Lung (tissue), 12 donors: ENCODE data around the gene EPG5. TPM values are rescaled to one million over a fixed set of nuclear protein-coding genes. Genes with fewer than 3 reads are reported as not detected.
A peak's percentile ranks its signal among the peaks of the same experiment; 100 is the strongest.
"Not testable (repeated sequence)": the region's sequence is repeated elsewhere in the genome, so short reads cannot be mapped to it uniquely, and the experiment has no call there.

Experiments
- ATAC-seq: fragments of 200-7000 bp; cut with Tn5 transposase; one replicate; pipeline ENCODE4 v1.9.1; 2020; ENCODE audit warnings: moderate number of reproducible peaks; ENCODE audit not compliant: insufficient read depth, low FRiP score
- DNase-seq, 3 donors: peaks; one replicate each; pipeline ENCODE4 v3.0.0-alpha.2; 2013 to 2017
- H3K27ac ChIP-seq, 2 donors: one replicate each; pipeline ENCODE4 v1.5.1; 2013; ENCODE audit warnings: mild to moderate bottlenecking in 2 of 2, moderate library complexity in 2 of 2, control low read depth in 1 of 2, inconsistent platforms in 1 of 2, low read depth in 1 of 2, low read length in 1 of 2
- H3K27me3 ChIP-seq, 3 donors: one replicate each; pipeline ENCODE4 v1.5.1; 2013; ENCODE audit warnings: low read length in 2 of 3; ENCODE audit not compliant: control insufficient read depth in 3 of 3, insufficient read depth in 3 of 3
- H3K36me3 ChIP-seq, 4 donors: one replicate each; pipeline ENCODE4 v1.5.1; 2013; ENCODE audit warnings: low read length in 4 of 4, mild to moderate bottlenecking in 1 of 4, moderate library complexity in 1 of 4; ENCODE audit not compliant: control insufficient read depth in 4 of 4, insufficient read depth in 4 of 4
- H3K4me1 ChIP-seq, 5 donors: one replicate each; pipeline ENCODE4 v1.5.1; 2013; ENCODE audit warnings: low read length in 5 of 5, mild to moderate bottlenecking in 2 of 5, moderate library complexity in 1 of 5; ENCODE audit not compliant: control insufficient read depth in 5 of 5, insufficient read depth in 5 of 5
- H3K4me3 ChIP-seq: one replicate; pipeline ENCODE4 v1.5.1; 2013; ENCODE audit warnings: mild to moderate bottlenecking, control low read depth, moderate library complexity
- H3K9ac ChIP-seq, 2 donors: one replicate each; pipeline ENCODE4 v1.5.1; 2013; ENCODE audit warnings: low read length in 2 of 2, control low read depth in 1 of 2; ENCODE audit not compliant: insufficient read depth in 1 of 2
- H3K9me3 ChIP-seq, 4 donors: one replicate each; pipeline ENCODE4 v1.5.1; 2013; ENCODE audit warnings: low read length in 3 of 4, mild to moderate bottlenecking in 1 of 4, moderate library complexity in 1 of 4; ENCODE audit not compliant: control insufficient read depth in 4 of 4, insufficient read depth in 3 of 4
- WGBS, 2 donors: extraction: QIAGEN DNeasy Blood & Tissue Kit; methylation state at CpG; one replicate each; pipeline ENCODE4 v1.1.7; 2013; 5-methylcytosine and 5-hydroxymethylcytosine counted together
- polyA plus RNA-seq, 2 donors: library from polyadenylated mRNA; stranded (reverse); fragments of 200-250 nt; gene quantifications; one replicate each; pipeline ENCODE4 v1.2.1, GENCODE V29; 2013
- total RNA-seq, 2 donors: library from RNA; depleted of rRNA in 1 of 2; stranded (reverse); fragments of >200 nt in 1 of 2; gene quantifications; one replicate each; pipeline ENCODE4 v1.2.1, GENCODE V29; 2014 to 2021
- TF ChIP-seq, protein P1 (sequence below): IDR thresholded peaks from 2 replicates; pipeline ENCODE4 v1.5.1; 2012; ENCODE audit warnings: mild to moderate bottlenecking; ENCODE audit errors: control extremely low read depth, extremely low read depth
- donor health status: control.
- donor health status: control.
- donor health status: Bipolar disorder and iron deficiency.
- donor health status: healthy.
- donor health status: DM: yes; HTN: yes; CAD: no.

EPG5 gene
- total and polyA plus RNA-seq, 4 donors = 7.0 to 64.5 (median 20.9) TPM

DNA sequence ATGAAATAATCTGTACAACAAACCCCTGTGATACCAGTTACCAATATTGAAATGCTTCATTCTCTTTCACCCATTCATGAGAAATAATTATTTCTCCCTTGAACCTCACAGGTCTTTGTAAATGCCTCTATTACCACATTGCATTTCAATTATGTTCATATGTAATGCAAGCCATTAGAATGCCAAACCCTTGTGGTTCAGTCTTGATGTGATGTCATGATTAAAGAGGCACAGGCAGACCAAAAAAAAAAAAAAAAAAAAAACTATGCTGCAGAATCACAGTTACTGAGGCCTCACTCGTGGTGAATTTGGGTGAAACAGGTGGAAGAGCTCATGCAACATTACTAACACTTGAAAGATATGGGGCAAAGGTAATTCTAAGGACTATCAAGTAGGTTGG lies 9.4 kb upstream of the EPG5 start:
- Histone ChIP-seq H3K9me3 (no peaks in the 10 kb centered on the region), H3K9ac (no peak overlapping the region), H3K27me3 (no peaks in the 10 kb centered on the region), H3K36me3 (no peaks in the 10 kb centered on the region), H3K27ac (no peak overlapping the region), H3K4me1 (no peaks in the 10 kb centered on the region), H3K4me3 (no peak overlapping the region)
- WGBS, 2 donors = 31 to 41% methylated on average over 1 of the region's 1 CpG
- ATAC-seq (no peak), DNase-seq (no peak)
- TF ChIP-seq, protein P1, sequence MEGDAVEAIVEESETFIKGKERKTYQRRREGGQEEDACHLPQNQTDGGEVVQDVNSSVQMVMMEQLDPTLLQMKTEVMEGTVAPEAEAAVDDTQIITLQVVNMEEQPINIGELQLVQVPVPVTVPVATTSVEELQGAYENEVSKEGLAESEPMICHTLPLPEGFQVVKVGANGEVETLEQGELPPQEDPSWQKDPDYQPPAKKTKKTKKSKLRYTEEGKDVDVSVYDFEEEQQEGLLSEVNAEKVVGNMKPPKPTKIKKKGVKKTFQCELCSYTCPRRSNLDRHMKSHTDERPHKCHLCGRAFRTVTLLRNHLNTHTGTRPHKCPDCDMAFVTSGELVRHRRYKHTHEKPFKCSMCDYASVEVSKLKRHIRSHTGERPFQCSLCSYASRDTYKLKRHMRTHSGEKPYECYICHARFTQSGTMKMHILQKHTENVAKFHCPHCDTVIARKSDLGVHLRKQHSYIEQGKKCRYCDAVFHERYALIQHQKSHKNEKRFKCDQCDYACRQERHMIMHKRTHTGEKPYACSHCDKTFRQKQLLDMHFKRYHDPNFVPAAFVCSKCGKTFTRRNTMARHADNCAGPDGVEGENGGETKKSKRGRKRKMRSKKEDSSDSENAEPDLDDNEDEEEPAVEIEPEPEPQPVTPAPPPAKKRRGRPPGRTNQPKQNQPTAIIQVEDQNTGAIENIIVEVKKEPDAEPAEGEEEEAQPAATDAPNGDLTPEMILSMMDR = no peak

DNA sequence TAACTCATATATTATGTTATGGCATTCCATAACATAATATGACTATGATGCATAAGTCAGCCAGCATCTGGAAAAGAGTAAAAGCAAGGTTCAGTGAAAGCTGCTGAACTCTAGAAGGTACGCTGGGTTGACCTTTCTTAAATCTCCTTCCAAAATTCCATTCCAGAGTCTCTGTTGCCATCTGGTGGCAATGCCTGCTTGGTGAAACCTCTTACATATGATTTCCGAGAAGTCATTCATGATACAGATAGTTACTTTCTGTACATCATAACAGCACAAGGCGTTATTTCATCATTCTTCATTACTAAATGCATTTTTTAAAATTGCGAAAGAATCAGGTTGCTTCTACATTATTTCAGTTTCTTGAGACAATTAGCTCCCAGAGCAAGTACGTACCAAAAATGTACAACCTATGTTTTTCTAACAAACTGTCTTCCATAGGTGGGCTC lies 7.0 kb upstream of the EPG5 start:
- TF ChIP-seq, protein P1 = peak; percentile 70
- 15 to 18% methylated on average over 5 of the region's 5 CpGs for WGBS, 2 donors
- H3K9ac ChIP-seq = no peak overlapping the region
- no peaks in the 10 kb centered on the region for H3K36me3 ChIP-seq
- H3K27me3 ChIP-seq = no peaks in the 10 kb centered on the region
- H3K27ac ChIP-seq = no peak overlapping the region
- peak; percentile 61 to 79 (median 77) for DNase-seq
- no peaks in the 10 kb centered on the region for H3K4me1 ChIP-seq
- H3K9me3 ChIP-seq = no peaks in the 10 kb centered on the region
- no peak overlapping the region for H3K4me3 ChIP-seq
- peak; percentile 61 for ATAC-seq

DNA sequence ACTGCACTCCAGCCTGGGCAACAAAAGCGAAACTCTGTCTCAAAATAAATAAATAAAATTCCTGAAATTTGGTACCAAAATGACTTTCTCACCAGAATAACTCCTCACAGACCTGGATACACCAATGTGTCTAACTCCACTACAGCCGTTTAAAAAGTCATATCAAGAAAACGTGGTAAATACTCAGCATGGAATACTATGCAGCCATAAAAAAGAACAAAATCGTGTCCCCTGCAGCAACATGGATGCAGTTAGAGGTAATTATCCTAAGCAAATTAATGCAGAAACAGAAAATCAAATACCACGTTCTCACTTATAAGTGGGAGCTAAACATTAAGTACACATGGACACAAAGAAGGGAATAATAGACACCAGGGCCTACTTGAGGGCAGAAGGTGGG lies 2.2 kb downstream of the EPG5 start:
- H3K9ac ChIP-seq, H3K4me3 ChIP-seq, ATAC-seq, H3K36me3 ChIP-seq, H3K27ac ChIP-seq, DNase-seq, H3K9me3 ChIP-seq, H3K4me1 ChIP-seq, H3K27me3 ChIP-seq: not testable (repeated sequence)
- 97% methylated on average over 5 of the region's 5 CpGs for WGBS, 2 donors

DNA sequence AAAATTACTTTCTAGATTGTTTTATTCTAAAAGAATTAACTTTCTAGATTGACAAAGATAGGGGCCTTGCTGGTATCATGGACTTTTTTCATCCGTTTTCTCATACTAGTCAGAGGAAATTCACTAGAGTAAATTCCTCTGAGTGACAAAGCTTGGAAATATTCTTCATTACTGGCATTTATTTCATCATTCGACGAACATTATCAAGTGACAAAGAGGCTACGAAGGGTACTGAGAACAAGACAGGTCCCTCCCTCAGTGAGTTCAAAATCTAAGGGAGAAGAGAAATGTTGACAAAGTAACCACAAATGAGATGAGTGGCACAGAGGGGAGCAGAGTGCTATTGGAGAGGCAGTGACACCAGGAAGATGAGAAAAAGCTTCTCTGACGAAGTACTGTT lies 4.3 kb downstream of the EPG5 start:
- Histone ChIP-seq H3K27me3 (no peaks in the 10 kb centered on the region), H3K4me1 (peaks cover 0 to 7% (median 6%) of the 10 kb centered on the region in 5 donors), H3K36me3 (peaks cover 0 to 9% (median 2%) of the 10 kb centered on the region in 4 donors), H3K27ac (peak overlapping the region; percentile 37 to 46), H3K9me3 (no peaks in the 10 kb centered on the region), H3K9ac (no peak overlapping the region), H3K4me3 (no peak overlapping the region)
- TF ChIP-seq, protein P1 = no peak
- ATAC-seq = no peak
- WGBS, 2 donors = 53 to 67% methylated on average over 5 of the region's 5 CpGs
- no peak for DNase-seq
